DND-41 (cell line): ENCODE data around the gene GARIN5B.

Experiments used
- ATAC-seq: fragments of 200-7000 bp; cut with Tn5 transposase; 3 replicates; pipeline ENCODE4 v1.9.1; 2021; ENCODE audit warnings: low read depth; ENCODE audit not compliant: insufficient read depth
- DNase-seq: peaks from one replicate; pipeline ENCODE4 v3.0.0-alpha.2; 2020
- H2AFZ ChIP-seq: 2 replicates; pipeline ENCODE4 v1.6.0; 2012; ENCODE audit warnings: low read depth, low read length
- H3K27ac ChIP-seq: 2 replicates; pipeline ENCODE4 v1.5.1; 2012; ENCODE audit warnings: low read length, inconsistent platforms
- H3K27me3 ChIP-seq: fragments of 200-600 bp; sonication (generic); 2 replicates; pipeline ENCODE4 v1.6.0; 2012; ENCODE audit warnings: low read length, mild to moderate bottlenecking, inconsistent platforms; ENCODE audit not compliant: insufficient read depth, poor library complexity
- H3K36me3 ChIP-seq: 2 replicates; pipeline ENCODE4 v1.5.1; 2012; ENCODE audit warnings: low read length, inconsistent platforms; ENCODE audit not compliant: insufficient read depth
- H3K4me1 ChIP-seq: 2 replicates; pipeline ENCODE4 v1.5.1; 2012; ENCODE audit warnings: mild to moderate bottlenecking, low read length; ENCODE audit not compliant: insufficient read depth
- H3K4me2 ChIP-seq: 2 replicates; pipeline ENCODE4 v1.6.0; 2012; ENCODE audit warnings: mild to moderate bottlenecking, moderate library complexity, low read length, inconsistent platforms; ENCODE audit not compliant: insufficient read depth
- H3K4me3 ChIP-seq, 2 experiments: fragments of 200-600 bp in 1 of 2; shearing (Covaris generic) in 1 of 2; 2 replicates each; pipeline ENCODE4 v1.5.1; 2012 to 2016; ENCODE audit warnings: inconsistent platforms in 2 of 2, low read length in 2 of 2, mild to moderate bottlenecking in 2 of 2, low read depth in 1 of 2, moderate library complexity in 1 of 2
- H3K79me2 ChIP-seq: 2 replicates; pipeline ENCODE4 v1.6.0; 2012; ENCODE audit warnings: low read length, inconsistent platforms; ENCODE audit not compliant: insufficient read depth
- H3K9ac ChIP-seq: 2 replicates; pipeline ENCODE4 v1.6.0; 2012; ENCODE audit warnings: low read depth, mild to moderate bottlenecking, inconsistent platforms, low read length, moderate library complexity
- H3K9me3 ChIP-seq: 2 replicates; pipeline ENCODE4 v1.5.1; 2012; ENCODE audit warnings: low read length, moderate library complexity, mild to moderate bottlenecking, inconsistent platforms; ENCODE audit not compliant: insufficient read depth, severe bottlenecking
- H4K20me1 ChIP-seq: 2 replicates; pipeline ENCODE4 v1.6.0; 2012; ENCODE audit warnings: low read length; ENCODE audit not compliant: insufficient read depth
- EZH2 ChIP-seq: IDR thresholded peaks from 3 replicates; pipeline ENCODE4 v1.6.1; 2012; ENCODE audit warnings: borderline replicate concordance, low read depth, mild to moderate bottlenecking, moderate library complexity, low read length, inconsistent platforms; ENCODE audit not compliant: severe bottlenecking
- TF ChIP-seq, protein P1 (sequence below): IDR thresholded peaks from 2 replicates; pipeline ENCODE4 v1.5.1; 2012; ENCODE audit warnings: borderline replicate concordance, low read length, moderate library complexity, mild to moderate bottlenecking; ENCODE audit not compliant: poor library complexity, severe bottlenecking; ENCODE audit errors: extremely low read depth

GARIN5B gene

DNA sequence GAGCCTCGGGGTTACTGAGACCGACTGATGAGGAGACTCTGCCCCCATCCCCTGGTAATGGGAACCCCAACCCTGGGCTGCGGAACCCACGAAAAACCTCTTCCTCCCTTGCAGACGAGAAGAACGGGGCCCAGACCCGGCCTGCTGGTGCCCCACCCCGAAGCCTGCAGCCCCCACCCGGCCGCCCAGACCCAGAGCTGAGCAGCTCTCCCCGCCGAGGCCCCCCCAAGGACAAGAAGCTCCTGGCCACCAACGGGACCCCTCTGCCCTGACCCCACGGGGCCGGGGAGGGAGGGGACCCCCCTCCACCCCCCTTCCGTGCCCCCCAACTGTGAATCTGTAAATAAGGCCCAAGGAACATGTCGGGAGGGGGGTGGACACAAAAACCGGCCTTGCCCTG is 51.3 kb downstream of the GARIN5B start:
- no peak overlapping the region for H3K27ac ChIP-seq
- no peak overlapping the region for H3K4me3 ChIP-seq
- no peaks in the 10 kb centered on the region for H3K9me3 ChIP-seq
- no peaks in the 10 kb centered on the region for H4K20me1 ChIP-seq
- no peak for ATAC-seq
- H3K9ac ChIP-seq: no peak overlapping the region
- H2AFZ ChIP-seq: no peak overlapping the region
- H3K4me1 ChIP-seq: no peaks in the 10 kb centered on the region
- no peak overlapping the region for H3K4me2 ChIP-seq
- H3K79me2 ChIP-seq: no peaks in the 10 kb centered on the region
- TF ChIP-seq EZH2: no peak
- TF ChIP-seq, protein P1, sequence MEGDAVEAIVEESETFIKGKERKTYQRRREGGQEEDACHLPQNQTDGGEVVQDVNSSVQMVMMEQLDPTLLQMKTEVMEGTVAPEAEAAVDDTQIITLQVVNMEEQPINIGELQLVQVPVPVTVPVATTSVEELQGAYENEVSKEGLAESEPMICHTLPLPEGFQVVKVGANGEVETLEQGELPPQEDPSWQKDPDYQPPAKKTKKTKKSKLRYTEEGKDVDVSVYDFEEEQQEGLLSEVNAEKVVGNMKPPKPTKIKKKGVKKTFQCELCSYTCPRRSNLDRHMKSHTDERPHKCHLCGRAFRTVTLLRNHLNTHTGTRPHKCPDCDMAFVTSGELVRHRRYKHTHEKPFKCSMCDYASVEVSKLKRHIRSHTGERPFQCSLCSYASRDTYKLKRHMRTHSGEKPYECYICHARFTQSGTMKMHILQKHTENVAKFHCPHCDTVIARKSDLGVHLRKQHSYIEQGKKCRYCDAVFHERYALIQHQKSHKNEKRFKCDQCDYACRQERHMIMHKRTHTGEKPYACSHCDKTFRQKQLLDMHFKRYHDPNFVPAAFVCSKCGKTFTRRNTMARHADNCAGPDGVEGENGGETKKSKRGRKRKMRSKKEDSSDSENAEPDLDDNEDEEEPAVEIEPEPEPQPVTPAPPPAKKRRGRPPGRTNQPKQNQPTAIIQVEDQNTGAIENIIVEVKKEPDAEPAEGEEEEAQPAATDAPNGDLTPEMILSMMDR: no peak
- H3K36me3 ChIP-seq: peaks cover 12% of the 10 kb centered on the region
- H3K27me3 ChIP-seq: no peaks in the 10 kb centered on the region
- no peak for DNase-seq

DNA sequence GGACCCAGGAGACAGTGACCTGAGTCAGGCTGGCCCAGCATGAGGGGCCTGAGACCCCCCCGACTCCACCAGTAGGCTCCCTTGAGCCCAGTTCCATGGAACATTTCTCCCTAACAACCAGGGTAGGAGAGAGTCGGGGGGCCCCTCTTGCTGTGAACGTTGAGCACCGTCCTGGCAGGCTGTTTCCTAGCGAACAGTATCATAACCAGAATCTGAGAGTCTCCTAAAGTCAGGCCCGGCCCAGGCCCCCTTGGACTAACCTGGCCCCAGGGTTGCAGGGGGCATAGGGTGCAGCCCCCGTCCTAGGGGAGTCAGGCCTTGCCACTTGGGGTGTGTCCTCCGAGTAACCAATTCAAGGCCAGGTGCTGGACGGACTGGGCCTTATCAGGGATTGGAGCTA is 51.7 kb downstream of the GARIN5B start:
- Histone ChIP-seq H3K4me3 (no peak overlapping the region), H3K27me3 (no peaks in the 10 kb centered on the region), H3K27ac (no peak overlapping the region), H3K79me2 (no peaks in the 10 kb centered on the region), H3K36me3 (peaks cover 16% of the 10 kb centered on the region), H3K9ac (no peak overlapping the region), H3K9me3 (no peaks in the 10 kb centered on the region), H4K20me1 (no peaks in the 10 kb centered on the region), H2AFZ (no peak overlapping the region), H3K4me2 (no peak overlapping the region), H3K4me1 (no peaks in the 10 kb centered on the region)
- no peak for TF ChIP-seq EZH2
- TF ChIP-seq, protein P1: no peak
- DNase-seq (no peak), ATAC-seq (no peak)

DNA sequence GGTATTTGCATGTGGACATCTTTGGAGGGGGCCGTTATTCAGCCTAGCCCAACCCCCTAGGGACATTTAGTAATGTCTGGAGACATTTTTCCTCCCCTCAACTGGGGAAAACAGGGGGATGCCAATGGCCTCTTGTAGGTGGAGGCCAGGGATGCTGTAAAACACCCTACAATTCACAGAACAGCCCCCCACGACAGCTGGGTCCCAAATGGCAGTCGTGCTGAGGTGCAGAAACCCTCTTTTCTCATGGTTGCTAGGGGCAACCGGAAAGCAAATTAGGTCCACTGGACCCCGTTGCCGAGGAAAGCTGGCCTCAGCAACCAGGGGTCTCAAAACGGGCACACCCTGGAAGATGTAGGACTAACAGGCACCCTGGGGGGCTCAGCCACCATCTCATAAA is 52.6 kb downstream of the GARIN5B start:
- Histone ChIP-seq H3K4me1 (no peaks in the 10 kb centered on the region), H3K79me2 (no peaks in the 10 kb centered on the region), H2AFZ (no peak overlapping the region), H3K27me3 (no peaks in the 10 kb centered on the region), H3K9me3 (no peaks in the 10 kb centered on the region), H3K36me3 (peaks cover 25% of the 10 kb centered on the region), H3K4me2 (no peak overlapping the region), H3K27ac (no peak overlapping the region), H3K9ac (no peak overlapping the region), H3K4me3 (no peak overlapping the region), H4K20me1 (no peaks in the 10 kb centered on the region)
- no peak for TF ChIP-seq EZH2
- TF ChIP-seq, protein P1: no peak
- DNase-seq (no peak), ATAC-seq (no peak)

DNA sequence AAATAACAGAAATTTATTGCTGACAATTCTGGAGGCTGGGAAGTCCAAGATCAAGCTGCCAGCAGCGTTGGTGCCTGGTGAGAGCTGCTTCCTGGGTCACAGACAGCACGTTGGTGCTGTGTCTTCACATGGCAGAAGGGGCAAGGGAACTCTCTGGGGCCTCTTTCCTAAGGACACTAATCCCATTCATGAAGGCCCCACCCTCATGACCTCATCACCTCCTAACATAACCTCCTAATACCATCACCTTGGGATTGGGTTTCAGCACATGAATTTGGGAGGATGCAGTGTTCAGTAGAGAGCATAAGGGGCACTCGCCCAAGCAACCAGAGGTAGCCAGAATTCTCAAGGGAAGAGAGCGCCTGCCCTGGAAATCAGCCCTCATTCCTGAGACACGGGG is 53.6 kb downstream of the GARIN5B start:
- no peaks in the 10 kb centered on the region for H3K9me3 ChIP-seq
- no peak overlapping the region for H3K9ac ChIP-seq
- no peak for TF ChIP-seq EZH2
- H3K27ac ChIP-seq: no peak overlapping the region
- ATAC-seq (no peak), DNase-seq (no peak)
- H3K4me3 ChIP-seq: no peak overlapping the region
- no peaks in the 10 kb centered on the region for H3K27me3 ChIP-seq
- no peak overlapping the region for H2AFZ ChIP-seq
- H3K36me3 ChIP-seq: peaks cover 25% of the 10 kb centered on the region
- no peaks in the 10 kb centered on the region for H4K20me1 ChIP-seq
- H3K4me2 ChIP-seq: no peak overlapping the region
- H3K4me1 ChIP-seq: no peaks in the 10 kb centered on the region
- H3K79me2 ChIP-seq: no peaks in the 10 kb centered on the region
